ENCODE measurements around the gene FERMT1. TPM values are rescaled to one million over a fixed set of nuclear protein-coding genes. Genes with fewer than 3 reads are reported as not detected.

Gene FERMT1, protein sequence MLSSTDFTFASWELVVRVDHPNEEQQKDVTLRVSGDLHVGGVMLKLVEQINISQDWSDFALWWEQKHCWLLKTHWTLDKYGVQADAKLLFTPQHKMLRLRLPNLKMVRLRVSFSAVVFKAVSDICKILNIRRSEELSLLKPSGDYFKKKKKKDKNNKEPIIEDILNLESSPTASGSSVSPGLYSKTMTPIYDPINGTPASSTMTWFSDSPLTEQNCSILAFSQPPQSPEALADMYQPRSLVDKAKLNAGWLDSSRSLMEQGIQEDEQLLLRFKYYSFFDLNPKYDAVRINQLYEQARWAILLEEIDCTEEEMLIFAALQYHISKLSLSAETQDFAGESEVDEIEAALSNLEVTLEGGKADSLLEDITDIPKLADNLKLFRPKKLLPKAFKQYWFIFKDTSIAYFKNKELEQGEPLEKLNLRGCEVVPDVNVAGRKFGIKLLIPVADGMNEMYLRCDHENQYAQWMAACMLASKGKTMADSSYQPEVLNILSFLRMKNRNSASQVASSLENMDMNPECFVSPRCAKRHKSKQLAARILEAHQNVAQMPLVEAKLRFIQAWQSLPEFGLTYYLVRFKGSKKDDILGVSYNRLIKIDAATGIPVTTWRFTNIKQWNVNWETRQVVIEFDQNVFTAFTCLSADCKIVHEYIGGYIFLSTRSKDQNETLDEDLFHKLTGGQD
- total RNA-seq = 1.2 TPM

DNA sequence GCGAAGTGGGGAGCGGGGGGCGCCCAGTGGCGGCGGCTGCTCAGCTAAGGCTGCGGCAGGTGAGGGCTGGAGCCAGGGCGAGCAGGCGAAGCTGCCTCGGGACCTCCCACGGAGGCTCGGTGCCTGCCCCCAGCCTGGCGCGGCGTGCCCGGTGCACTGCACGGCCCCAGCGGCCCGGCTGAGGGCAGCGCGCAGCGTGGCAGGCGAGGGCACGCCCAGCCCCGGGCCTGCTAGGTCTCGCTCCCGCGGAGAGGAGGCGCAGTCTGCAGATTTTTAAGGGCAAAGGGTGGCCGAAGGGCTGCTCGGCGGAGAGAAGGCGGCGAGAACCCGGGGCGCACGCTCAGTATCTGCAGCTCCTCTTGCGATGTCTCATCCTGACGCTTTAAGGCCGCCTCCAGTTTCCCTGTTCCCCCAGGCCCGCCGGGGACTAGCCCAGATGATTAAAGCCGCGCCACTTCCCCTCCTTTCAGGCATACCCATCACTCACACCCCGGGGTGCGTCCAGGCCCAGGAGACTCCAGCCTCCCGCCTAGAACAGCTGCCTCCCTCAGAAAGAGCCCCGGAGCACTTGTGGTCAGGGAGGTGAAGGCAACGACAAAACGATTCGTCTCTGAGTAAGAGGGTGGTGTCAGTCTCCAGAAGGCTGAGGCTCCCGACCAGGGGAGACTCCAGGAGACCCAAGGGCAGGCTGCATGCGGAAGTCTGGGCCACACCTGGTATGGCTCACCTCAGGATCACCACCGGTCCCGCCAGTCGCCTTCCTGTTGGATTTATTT is at the start of gene FERMT1:
Gene FERMT1, minus strand, starts transcription at position 158 of the 776 bp plus-strand sequence. CDS start 3,476 bp downstream, outside the sequence.
- peak; percentile 33 to 42 for DNase-seq (ENCODE audit: low spot score in 2 of 2)
- no peak for FAIRE-seq

DNA sequence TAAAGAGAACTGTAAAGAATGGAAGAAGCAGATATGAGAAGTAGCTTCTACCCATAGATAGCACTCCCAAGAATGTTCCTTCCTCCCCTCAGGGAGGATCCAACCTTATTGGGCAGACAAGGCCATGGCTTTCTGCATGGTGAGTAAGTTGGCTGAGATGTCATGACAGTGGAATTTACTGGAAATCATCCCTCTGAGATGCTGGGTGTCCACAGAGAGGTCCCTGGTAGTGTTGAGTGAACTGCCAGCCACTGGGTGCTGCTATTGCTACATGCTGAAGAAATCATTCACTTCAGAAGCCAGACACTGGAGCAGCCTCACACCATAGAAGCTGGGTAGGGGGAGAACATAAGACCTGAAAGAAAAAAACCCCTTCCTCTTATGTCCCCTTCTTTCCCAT is 46.4 kb upstream of the FERMT1 start:
- FAIRE-seq (no peak), DNase-seq (ENCODE audit: low spot score in 2 of 2) (no peak)

- FAIRE-seq (no peak), DNase-seq (ENCODE audit: low spot score in 2 of 2) (no peak)
Observed at GRCh38 chr20:6168204-6168603, 45.4 kb upstream of the FERMT1 start.

GRCh38 chr20:6165346-6165745 is 42.5 kb upstream of the FERMT1 start:
- FAIRE-seq (no peak), DNase-seq (ENCODE audit: low spot score in 2 of 2) (no peak)

DNA sequence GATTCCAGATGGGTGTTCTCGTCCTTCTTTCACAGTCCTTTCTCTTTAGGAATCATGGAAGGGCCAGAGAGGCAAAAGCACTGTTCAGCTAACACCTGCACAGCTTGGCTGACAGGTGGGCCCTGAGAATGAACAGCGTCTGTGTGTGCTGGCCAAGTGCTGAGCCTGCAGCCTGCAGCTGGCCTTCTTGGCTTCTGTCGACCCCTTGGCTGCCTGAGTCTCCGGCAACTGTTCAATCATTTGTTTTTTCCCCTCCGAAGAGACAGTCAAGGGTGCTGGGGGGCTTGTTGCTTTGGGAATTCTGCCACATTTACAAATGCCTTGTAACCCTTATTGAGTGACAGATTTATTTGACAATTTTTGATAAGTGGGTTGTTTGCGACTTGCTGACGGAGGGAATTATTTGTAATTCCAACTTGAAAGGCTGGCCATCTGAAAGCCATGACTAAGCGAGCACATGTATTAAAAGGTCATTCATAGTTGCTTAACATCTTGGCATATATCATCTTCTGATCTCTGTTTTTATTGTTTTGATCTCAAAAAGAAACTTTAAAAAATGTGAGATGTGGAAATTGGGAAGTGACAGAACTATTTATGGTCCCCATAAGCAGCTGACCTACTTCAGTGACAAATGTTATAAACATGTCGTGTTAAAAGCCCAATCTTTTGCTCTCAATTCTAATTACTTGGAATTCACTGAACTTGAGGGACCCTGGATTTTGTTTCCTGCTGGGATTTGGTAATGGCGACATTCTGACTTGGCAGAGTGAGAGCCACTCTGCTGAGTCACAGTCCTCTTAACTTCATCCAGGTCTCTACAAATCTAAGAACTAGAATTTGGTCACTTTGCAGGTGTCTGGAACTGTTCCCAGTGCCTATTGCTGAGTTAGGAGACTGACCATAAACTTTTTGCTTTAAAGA is 41.9 kb upstream of the FERMT1 start:
- no peak for FAIRE-seq
- no peak for DNase-seq (ENCODE audit: low spot score in 2 of 2)

- DNase-seq (ENCODE audit: low spot score in 2 of 2) (no peak), FAIRE-seq (no peak)
Observed at GRCh38 chr20:6160736-6161135, 37.9 kb upstream of the FERMT1 start.

DNA sequence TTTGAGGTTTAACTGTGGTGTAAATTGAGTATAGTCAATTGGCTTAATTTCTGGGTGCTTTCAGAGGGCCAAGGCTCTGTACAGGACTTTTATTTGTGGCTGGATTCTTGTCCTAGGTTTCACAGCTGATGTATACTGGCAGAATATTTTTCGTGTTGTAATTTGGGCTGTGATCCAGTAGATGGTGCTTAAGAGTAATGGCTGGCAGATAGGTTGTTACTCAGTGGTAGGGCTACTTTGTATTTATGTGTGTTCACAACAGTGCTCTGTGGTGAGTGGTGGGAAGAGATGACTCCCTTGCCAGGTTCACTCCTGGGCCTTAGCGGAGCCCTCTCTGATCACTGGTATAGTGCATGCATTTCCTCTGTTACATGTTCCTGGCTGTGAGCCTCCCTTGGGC is 34.5 kb upstream of the FERMT1 start:
- FAIRE-seq (no peak), DNase-seq (ENCODE audit: low spot score in 2 of 2) (no peak)

DNA sequence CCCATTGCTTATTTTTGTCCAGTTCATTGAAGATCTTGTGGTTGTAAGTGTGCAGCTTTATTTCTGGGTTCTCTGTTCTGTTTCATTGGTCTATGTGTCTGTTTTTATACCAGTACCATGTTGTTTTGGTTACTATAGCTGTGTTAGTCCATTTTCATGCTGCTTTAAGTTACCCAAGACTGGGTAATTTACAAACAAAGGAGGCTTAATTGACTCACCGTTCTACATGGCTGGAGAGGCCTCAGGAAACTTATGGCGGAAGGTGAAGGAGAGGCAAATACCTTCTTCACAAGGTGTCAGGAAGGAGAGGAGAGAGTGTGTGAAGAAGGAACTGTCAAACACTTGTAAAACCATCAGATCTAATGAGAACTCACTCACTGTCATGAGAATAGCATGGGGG is 29.9 kb upstream of the FERMT1 start:
- DNase-seq (ENCODE audit: low spot score in 2 of 2) (no peak), FAIRE-seq (no peak)

DNA sequence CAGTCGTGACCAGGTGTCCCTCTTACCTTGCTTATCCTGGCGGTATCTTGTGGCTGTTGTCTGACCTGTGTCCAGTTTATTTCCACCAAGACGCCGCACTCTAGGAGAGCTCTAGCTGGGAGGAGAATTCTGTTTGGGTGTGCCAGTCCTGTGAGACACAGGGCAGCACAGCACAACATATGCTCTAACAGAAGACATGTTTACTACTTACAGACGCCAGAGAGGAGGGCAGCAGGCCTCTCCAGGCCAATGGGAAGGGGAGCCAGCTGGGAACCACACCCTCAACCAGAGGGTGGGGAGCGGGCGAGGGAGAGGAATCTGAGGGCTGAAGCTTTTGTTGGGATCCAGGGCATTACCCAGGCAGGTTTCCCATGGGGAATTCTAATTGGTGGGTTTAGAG is 25.2 kb upstream of the FERMT1 start:
- FAIRE-seq (no peak), DNase-seq (ENCODE audit: low spot score in 2 of 2) (no peak)

DNA sequence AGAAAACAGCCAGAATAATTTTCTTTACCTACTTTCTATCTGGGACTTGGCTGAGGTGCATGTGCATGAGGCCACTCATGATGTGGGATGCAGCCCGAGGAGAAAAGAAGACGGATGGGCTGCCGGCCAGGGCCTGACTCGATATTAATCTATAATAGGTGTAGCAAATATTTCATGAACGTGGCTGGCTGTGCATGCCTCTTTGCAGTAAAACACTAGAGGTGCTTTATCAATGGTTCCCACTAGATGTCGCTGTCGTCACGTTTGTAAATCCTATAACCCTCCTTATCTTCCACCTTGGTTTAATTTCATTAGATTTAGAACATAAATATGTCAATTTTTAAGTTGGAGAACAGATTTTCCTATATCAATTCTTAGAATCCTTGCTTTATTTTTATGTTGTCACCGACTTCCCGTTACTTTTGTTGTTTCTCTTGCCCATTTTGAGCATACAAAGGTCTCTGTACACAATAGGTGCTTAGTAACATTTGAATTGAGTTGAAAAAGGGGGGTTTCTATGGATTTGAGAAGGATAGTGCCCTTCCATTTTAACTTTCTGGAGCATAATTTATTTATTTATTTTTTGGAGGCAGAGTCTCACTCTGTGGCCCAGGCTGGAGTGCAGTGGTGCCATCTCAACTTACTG is 19.6 kb upstream of the FERMT1 start:
- DNase-seq (ENCODE audit: low spot score in 2 of 2) = peak in 1 of 2 donors; percentile 52
- peak; percentile 92 for FAIRE-seq

GRCh38 chr20:6140947-6141346 is 18.1 kb upstream of the FERMT1 start:
- DNase-seq (ENCODE audit: low spot score in 2 of 2) = no peak
- no peak for FAIRE-seq

DNA sequence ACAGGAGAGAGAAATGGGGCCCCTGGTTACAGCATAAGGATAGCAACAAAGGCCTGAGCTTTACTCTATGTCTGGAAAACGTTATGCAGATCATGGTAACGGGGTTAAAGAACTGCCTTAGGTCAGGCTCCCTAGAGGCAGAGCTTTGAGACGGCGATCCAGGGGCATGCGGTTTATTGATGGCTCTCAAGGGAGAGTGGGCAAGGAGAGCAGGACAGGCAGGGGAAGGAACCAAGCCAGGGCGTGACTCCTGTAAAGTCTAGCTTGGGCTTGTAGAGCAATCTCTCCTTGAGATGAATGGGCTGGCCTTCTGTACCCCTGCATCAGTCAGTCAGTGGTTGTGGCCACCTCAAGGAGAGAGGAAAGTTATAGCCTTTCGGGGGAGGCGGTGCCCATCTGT is 12.5 kb upstream of the FERMT1 start:
- FAIRE-seq = no peak

DNA sequence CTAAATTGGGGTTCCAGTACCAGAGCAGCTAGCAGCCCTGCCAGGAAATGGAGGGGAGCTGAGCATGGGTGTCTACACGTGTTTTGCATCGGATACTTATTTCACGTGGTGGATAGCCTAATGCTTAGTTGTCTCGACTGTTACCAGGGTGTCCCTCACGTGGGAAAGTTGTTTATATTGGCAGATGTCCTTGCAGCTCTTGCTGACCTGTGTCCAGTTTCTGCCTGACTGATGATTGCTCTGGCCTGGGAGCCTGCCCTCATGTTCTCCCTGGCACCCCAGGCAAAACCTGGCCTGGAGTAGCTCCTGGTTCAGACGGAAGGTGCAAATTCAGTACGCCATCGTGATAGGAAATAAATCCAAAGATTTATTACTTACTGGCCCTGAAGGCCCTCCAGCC is 11.8 kb upstream of the FERMT1 start:
- no peak for DNase-seq (ENCODE audit: low spot score in 2 of 2)
- FAIRE-seq = no peak

More for the DNA sequence above, 12.5 kb upstream of the FERMT1 start:
- DNase-seq (ENCODE audit: low spot score in 2 of 2) = no peak

DNA sequence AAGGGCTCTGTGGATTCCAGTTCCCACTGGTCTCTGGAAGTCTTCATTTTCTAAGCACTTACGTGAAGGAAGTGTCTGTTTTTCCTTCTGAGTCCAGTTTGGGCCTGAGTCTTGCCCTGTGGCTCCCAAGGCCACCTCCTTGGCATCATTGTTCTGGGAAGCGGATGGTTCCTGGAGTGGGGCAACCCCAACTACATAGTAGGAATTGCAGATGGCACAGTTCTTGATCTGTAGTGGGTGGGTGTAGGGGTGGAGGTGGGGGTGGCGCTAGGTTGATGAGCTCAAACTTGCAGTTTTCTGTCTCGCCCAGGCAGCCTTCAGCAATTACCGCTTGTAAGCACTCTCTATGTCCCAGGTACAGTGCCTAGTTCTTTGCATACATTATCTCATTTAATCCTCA is 7.2 kb upstream of the FERMT1 start:
- FAIRE-seq = no peak
- no peak for DNase-seq (ENCODE audit: low spot score in 2 of 2)

DNA sequence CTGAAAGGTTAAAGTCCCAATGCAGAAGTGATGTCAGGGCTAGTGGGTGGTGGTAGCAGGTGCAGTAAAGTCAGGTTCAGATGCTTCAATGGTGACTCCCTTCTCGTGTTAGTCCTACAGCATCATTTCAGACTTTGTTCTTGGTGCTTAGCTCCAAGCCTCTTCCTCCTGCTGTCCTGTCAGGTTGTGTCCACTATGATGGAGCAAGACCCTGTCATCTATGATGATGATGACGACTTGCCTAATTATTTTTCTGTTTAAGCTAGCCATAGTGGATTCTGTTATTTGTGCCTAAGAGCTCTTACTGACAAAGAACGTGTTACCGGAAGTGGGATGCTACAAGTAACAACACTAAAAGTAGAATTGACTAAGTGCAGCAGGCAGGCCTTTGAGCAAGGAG is 5.0 kb upstream of the FERMT1 start:
- FAIRE-seq (no peak), DNase-seq (ENCODE audit: low spot score in 2 of 2) (no peak)

- no peak for DNase-seq (ENCODE audit: low spot score in 2 of 2)
- no peak for FAIRE-seq
Observed at GRCh38 chr20:6126846-6127245, 4.0 kb upstream of the FERMT1 start.

GRCh38 chr20:6123649-6124014 is 802 bp upstream of the FERMT1 start:
- FAIRE-seq (no peak), DNase-seq (ENCODE audit: low spot score in 2 of 2) (no peak)

DNA sequence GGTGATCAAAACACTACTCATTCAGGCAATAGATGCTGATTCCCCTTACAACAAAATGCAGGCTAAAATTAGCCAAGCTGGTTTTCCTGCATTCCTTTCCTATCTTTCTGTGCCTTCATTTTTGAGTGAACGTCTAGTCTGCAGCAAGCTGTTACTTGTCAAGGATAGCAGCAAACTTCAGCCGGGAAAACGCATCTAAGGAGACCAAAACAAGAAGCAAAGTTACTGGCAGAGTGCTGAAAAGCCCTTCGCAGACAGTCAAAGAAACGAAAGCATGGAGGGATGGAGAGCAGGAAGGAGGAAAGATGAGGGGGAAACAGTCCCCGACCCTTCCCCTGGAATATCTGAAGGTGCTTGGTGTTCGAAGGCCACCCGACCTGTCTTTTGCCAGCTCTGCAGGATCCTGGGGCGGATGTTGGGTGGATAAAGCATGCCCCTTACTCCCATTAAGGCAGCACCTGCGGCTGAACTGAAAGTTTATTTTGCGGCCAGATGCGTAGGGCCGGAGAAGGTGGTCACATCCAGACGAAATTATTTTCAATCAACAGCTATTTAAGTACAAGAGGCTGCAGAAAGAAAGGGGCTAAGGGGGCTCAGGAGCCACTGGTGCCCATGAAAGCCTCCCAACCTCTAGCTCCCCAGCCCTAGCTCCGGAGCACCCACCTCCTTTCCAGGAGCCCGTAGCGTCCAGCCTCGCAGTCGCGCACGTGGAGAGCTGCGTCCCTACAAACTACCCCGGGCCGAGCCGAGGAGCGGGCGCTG is 538 bp downstream of the FERMT1 start:
- FAIRE-seq (no peak), DNase-seq (ENCODE audit: low spot score in 2 of 2) (no peak)

GRCh38 chr20:6121504-6121903 is 1.3 kb downstream of the FERMT1 start:
- FAIRE-seq (no peak), DNase-seq (ENCODE audit: low spot score in 2 of 2) (no peak)
